Uterus (tissue), 2 donors: ENCODE results near the gene DPH5.

Experiments used
- POLR2A ChIP-seq, 2 donors: fragments of 450-650 bp; IDR thresholded peaks; one replicate each; pipeline ENCODE4 v1.6.1; 2016; ENCODE audit warnings: antibody characterized with exemption in 2 of 2, mild to moderate bottlenecking in 1 of 2, moderate library complexity in 1 of 2
- TF ChIP-seq, protein P1 (sequence below), 4 experiments: fragments of 200-600 bp in 2 of 4; fragments of 450-650 bp in 2 of 4; sonication (generic) in 2 of 4; IDR thresholded peaks; one replicate each; pipeline ENCODE4 v1.5.1; 2016 to 2019; ENCODE audit warnings: antibody characterized with exemption in 4 of 4, mild to moderate bottlenecking in 2 of 4, moderate library complexity in 1 of 4

DNA sequence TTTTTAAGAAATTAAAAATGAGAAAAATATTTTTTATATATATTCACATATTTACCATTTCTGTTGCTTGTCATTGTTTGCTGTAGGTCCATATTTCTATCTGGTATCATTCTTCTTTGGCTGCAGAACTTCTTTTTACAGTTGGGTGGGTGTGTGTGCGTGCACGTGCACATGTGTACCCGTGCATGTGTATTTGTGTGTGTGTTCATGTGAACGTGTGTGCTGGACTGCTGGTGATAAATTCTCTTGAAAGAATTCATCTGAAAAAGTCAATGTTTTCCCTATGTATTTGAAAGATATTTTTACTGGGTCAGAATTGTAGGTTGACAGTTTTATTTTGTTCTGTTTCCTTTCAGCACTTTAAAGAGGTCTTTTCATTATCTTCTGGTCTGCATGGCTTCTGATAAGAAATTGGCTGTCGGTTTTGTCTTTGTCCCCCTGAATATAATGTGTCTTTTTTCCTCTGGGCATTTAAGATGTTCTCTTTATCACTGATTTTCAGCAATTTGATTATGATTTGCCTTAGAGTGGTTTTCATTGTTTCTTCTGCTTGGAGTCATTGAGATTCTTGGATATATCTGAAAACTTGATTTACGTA lies 34.5 kb upstream of the DPH5 start:
- TF ChIP-seq, protein P1, sequence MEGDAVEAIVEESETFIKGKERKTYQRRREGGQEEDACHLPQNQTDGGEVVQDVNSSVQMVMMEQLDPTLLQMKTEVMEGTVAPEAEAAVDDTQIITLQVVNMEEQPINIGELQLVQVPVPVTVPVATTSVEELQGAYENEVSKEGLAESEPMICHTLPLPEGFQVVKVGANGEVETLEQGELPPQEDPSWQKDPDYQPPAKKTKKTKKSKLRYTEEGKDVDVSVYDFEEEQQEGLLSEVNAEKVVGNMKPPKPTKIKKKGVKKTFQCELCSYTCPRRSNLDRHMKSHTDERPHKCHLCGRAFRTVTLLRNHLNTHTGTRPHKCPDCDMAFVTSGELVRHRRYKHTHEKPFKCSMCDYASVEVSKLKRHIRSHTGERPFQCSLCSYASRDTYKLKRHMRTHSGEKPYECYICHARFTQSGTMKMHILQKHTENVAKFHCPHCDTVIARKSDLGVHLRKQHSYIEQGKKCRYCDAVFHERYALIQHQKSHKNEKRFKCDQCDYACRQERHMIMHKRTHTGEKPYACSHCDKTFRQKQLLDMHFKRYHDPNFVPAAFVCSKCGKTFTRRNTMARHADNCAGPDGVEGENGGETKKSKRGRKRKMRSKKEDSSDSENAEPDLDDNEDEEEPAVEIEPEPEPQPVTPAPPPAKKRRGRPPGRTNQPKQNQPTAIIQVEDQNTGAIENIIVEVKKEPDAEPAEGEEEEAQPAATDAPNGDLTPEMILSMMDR (IDR thresholded peaks at IDR 0.05): no peak
- TF ChIP-seq POLR2A (IDR thresholded peaks at IDR 0.05): no peak
